NCI-H2081 treated with DMSO at 0.1 percent for 48 hours (cell line): Measurements from ENCODE around the gene PEAR1.

Experiments
- DNase-seq: peaks from one replicate; lab custom pipeline; 2025; lab: John Stamatoyannopoulos, UW

PEAR1 gene

GRCh38 chr1:156881663-156882062 lies 11.9 kb upstream of the PEAR1 start:
- no peak for DNase-seq

- DNase-seq: no peak
Observed at GRCh38 chr1:156882543-156882942, 11.0 kb upstream of the PEAR1 start.

GRCh38 chr1:156883919-156884318 lies 9.6 kb upstream of the PEAR1 start:
- DNase-seq: no peak

GRCh38 chr1:156884560-156885184 lies 8.8 kb upstream of the PEAR1 start:
- no peak for DNase-seq

DNA sequence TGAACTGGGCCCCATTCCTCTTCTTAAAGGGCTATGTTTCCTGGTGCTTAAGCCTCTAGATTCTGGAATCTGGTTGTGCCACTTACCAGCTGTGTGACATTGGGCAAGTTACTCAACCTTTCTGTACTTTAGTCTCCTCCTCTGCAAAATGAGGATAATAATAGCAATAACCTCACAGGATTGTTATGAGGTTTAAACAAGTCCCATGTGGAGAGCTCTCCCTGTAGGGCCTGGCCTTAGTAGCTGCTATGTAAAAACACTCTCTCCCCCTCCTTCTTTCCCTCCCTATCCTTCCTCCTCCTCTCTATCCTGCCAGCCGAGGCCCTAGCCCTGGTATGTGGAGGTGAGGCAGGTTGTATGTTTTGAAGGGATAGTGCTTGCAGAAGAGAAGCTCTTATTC lies 8.2 kb upstream of the PEAR1 start:
- DNase-seq: no peak

DNA sequence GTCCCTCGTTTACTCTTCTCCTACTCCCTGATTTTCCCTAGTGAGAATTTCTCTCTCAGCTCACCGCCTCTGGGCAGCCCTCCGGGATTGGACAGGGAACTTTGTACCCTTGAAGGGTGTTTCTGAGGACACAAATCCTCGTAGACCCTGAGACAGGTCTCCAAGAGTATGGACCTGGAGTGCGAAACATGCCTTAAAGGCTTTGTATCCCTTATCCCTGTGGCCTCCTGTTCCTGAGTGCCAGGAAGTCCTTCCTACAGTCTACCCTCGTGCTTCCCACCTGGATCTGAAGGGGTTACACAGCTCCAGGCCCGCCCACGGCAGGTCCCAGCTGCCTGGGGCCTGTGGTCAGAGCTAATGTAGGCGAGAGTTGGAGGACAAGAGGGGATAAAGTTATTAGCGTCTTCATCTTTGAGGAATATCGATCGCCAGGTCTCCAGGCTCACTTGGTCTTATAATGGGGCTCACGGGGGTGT lies 7.6 kb upstream of the PEAR1 start:
- no peak for DNase-seq

DNA sequence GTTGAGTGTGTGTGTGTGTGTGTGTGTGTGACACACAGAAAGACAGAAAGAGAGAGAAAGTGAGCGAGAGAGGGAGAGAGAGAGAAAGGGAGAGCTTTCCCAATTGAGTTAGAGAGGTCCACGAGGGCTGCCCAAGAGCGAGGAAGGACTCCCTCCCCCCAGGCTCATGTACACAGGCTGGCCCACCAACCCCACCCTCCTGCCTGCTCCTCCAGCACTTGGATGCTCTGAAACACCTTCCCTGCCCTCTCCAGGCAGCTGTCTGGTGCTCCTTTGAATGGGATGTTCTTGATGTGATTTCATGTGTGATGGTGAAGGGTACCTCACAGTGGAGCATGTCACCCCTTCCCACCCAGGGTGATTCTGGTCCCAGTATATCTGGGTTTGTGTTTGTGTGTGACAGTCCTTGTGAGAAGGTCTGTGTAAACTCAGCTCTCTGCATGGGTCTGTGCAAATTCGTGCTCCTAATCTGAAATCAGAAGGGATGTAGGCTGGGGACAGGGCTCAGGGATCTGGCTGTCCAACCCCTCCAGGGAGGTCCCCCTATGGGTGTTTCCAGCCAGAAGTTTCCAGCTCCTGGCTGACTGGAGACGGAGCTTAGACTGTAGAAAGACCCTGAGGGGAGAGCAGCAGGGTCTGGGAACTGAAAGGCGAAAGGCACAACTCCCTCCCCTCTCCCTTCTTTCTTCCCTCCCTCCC lies 6.8 kb upstream of the PEAR1 start:
- no peak for DNase-seq

- DNase-seq: no peak
Observed at GRCh38 chr1:156887317-156887716, 6.2 kb upstream of the PEAR1 start.

DNA sequence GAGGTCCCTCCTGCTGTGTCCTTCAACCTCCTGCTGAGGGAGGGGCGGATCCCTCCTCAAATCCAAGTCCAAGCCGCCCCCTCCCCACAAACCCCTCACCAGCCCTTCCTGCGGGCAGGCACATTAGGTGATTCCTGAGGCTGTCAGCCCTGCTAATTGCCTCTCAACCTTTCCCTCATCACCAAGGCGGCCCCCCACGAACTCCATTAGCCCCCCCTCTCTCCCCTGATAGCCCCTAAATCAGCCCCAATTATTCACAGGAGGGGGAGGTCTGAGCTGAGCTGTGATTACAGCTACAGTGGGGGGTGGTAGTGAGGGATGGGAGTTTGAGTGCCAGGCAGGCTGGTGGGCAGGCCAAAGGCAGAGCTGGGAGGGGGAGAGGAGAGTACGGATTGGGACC lies 5.8 kb upstream of the PEAR1 start:
- no peak for DNase-seq

DNA sequence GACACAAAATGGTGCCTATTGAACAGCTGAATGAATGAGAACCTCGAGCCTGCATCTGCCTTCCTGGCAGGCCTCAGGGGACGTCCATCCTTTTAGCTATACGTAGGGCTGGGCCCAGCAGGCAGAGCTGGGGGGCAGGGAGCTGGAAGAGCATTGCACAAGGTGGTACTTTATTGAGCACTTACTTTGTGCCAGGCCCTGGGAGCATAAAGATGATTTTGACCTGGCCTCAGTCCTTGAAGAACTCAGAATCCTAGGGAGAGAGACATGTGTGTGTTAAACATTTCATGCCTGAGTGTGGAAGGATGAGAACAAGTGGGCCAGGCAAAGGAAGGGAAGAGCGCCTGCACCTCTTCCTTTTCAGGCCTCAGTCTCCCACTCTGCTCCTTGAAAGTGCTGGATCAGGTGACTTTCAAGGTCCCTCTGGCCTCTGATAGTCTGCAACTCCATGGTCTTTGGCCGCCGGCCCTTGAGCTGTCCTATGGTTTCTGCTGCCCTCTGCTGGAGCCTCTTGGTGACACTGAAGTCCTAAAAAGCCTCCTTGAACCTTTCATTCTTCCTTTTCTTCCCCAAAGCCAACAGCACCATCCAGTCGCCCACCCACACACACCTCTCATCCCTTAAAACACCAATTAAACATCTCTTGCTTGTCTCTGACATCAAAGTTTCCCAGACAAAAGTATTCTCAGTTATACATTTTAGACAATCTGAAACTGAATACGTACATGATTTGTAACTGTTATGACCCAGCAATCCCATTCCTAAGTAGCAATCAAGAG lies 3.5 kb upstream of the PEAR1 start:
- DNase-seq: peak; percentile 46

DNA sequence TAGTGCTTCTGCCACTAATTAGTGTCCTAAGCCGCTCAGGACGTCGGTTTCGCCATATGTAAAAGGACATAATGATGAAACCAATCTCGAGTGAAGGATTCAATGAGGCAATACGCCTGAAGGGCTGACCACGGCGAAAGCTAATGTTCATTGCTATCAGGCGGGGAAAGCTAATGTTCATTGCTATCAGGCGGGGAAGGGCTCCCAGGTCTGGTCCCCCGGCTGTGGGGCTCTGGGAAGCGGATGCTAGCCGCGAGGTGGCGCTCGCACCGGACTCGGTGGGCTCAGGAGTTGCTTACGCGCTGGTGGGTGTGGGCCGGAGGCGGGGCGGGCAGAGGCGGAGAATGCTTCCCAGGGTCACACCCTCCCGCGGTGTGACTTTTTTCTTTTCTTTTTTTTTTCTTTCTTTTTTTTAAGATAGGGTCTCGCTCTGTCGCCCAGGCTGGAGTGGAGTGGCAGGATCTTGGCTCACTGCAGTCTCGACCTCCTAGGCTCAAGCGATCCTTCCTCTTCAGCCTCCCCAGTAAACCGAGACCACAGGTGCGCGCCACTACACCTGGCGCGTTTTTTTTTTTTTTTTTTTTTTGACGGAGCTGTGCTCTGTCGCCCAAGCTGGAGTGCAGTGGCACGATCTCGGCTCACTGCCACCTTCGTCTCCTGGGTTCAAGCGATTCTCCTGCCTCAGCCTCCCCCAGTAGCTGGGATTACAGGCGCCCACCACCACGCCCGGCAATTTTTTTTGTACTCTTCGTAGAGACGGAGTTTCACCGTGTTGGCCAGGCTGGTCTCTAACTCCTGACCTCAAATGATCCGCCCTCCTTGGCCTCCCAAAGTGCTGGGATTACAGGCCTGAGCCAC lies 1.1 kb upstream of the PEAR1 start:
- DNase-seq: peak; percentile 20

- no peak for DNase-seq
Observed at GRCh38 chr1:156894001-156894400, 483 bp downstream of the PEAR1 start.

GRCh38 chr1:156894711-156895454 lies 1.4 kb downstream of the PEAR1 start:
- DNase-seq: no peak

- no peak for DNase-seq
Observed at GRCh38 chr1:156895455-156895812, 1.9 kb downstream of the PEAR1 start.

DNA sequence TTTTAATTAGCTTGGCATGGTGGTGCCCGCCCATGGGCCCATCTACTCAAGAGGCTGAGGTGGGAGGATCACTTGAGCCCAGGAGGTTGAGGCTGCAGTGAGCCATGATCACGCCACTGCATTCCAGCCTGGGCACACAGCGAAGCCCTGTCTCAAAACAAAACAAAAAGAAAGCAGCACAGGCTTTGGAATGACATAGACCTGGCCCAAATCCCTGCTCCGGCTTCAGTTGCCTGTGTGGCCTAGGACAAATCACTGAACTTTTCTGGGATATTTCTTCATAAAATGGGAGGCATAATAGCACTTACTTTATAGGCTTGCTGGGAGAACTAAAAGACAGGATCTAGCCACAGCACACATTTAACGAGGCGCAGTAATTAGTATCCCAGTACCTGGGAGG lies 2.4 kb downstream of the PEAR1 start:
- no peak for DNase-seq

GRCh38 chr1:156896490-156897033 lies 3.0 kb downstream of the PEAR1 start:
- DNase-seq: no peak

GRCh38 chr1:156897078-156897825 lies 3.7 kb downstream of the PEAR1 start:
- no peak for DNase-seq

DNA sequence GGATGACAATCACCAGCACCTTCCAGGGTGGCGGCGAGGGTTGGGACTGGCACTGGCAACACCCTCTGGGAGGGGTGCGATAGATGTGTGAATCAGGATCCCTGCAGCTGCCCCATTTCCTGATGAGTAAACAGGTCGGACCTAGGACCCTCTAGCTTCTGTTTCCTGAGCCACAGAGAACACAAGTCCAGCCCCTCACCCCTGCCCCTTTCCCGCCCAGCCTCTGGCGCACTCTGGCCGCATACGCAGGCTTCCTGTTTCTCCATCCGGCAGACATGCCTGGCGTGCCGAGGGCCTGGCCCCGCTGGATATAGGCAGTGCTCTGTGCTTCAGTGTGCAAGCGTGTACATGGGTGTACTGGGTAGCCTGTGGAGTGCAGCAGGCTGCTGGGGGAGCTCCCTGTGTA lies 4.6 kb downstream of the PEAR1 start:
- no peak for DNase-seq

GRCh38 chr1:156898971-156899664 lies 5.6 kb downstream of the PEAR1 start:
- DNase-seq: no peak
